ENCODE data around the gene ASCC2.

Gene ASCC2

DNA sequence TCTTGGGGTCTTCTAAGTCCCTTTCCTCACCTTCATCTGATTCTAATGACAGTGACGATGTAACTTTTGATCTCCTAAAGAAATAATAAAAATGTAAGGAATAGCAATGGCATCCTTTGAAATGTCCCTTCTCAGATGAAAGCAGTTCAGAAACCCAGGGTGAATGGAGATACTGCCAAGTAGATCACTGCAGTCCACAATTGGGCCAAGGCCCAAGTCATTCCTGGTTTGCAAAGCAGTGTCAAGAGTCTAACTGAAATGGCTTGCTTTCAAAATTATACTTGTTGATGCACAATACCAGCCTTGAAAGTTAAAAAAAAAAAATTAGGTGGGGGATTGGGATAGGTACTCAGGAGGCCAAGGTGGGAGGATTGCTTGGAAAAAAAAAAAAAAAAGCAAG is 20.4 kb downstream of the ASCC2 start:
- no peak for DNase-seq (ENCODE audit: low read depth in 2 of 2)

DNA sequence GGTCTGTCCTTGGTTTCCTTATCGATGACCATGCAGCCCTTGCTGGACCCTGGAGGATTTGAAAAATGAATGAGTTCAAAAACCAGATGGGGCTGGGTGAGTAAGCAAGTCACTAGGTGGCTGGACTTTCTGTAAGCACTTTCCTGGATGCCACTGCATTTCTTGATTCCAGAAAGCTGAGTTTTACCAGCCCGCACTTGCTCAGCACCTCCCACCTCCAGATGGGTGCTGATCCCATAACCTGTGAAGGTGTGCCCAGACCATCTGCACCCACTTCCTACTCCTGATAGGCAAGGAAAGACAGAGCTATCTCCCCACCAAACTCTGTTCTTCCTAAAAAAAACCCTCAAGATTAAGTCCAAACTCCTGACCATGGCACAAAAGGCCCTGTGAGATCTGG is 21.1 kb downstream of the ASCC2 start:
- no peak for DNase-seq (ENCODE audit: low read depth in 2 of 2)

DNA sequence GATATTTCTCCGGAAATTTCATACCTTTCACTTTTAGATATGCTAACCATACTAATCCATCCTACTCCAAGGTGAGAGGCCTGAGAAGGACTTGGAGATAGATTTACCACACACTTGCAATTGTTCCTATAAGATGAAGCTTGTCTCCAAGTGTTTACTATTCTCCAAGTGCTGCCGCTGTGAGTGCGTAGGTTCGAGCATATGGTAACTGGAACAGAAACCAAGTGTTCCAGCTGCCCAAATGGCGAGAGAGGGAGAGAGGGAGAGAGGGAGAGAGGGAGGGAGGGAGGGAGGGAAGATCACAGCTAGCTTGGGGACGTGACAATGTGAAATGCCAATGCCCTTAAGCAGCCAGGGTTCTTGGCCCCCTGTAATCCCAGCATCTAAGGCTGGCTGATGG is 21.5 kb downstream of the ASCC2 start:
- no peak for DNase-seq (ENCODE audit: low read depth in 2 of 2)

DNA sequence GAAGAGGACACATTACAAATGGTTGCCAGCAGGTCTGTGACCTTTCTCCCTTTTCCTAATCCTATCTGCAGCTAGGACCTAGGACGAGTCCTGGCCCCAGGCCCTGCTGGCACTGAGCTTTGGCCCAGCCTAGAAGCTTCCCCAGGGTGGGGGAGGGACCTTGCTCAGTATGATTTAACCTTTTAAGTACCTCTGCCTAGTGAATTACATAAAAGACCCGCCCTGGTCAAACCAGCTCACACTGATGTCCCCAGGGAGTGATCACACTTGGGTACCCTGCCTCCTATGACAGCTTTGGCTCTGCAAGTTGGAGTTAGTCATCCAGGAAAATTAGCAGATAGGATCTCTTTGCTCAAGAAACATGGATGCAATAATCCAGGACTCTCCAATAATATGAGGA is 21.9 kb downstream of the ASCC2 start:
- DNase-seq (ENCODE audit: low read depth in 2 of 2): no peak

DNA sequence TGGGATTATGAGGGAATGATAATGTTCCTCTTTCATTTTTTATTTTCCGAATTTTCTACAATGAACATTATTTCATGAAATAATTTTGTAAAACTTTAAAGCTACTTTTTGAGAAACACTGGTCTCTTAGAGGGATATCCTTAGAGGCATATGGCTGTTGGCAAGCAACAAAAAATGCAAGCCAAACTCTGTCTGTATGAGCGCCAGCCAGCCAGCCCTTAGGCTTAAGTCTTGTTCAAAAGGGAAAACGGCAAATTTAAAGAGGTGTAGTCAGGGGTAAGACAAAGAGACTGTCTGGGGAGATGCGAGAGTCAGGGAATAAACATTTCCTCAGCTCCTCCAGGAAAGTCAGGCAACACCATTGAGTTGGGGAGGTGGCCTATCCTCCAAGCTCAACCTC is 22.5 kb downstream of the ASCC2 start:
- DNase-seq (ENCODE audit: low read depth in 2 of 2): no peak

DNA sequence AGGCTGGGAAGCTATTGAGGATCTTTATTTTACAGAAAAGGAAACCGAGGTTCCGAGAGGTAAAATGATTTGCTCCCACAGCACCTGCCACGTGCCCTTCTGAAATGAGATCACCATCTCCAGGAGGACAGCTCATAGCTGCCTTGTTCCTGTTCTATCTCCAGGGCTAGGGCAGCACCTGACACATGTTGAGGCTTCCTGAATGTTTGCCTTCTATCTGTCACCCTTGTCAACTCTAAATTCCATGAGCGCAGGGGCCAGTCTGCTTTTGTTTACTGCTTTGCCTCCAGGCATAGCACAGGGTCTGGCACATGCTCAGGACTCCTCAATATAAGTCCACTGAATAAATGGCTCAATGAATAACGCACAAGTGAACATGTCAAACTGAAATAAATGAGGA is 24.1 kb downstream of the ASCC2 start:
- no peak for DNase-seq (ENCODE audit: low read depth in 2 of 2)

DNA sequence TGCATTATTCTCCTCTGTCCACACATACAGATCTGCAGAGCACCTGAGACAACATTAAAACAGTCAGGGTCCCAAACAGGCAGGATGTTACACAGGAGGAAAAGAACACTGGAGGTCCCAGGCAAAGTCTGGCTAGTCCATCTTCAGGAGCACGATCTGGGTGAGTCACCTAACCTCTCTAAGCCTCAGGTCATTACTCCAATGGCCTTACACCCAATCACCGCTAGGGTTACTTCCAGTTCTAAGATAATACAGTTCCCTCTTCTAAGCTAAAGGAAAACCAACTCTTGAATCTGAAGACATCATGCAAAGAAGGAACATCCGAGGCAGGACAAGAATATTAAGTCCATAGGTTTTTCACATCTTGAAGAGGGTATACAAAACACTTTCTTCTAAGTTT is 24.5 kb downstream of the ASCC2 start:
- no peak for DNase-seq (ENCODE audit: low read depth in 2 of 2)

DNA sequence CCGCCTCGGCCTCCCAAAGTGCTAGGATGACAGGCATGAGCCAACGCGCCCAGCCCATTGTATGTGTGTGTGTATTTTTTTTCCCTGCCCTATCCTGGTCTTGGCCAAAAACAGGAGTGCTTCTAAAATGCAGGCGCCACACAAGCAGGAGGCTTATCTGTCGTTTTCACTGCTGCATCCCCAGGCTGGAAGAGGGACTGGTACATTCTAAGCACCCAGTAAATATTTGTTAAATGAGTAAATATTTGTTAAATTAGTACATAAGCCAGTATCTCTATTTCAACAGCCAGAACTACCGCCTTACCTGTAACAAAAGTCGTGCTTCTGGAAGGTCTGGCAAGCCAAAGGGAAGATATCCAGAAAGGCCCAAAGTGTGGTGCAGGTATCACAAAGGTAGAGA is 24.9 kb downstream of the ASCC2 start:
- no peak for DNase-seq (ENCODE audit: low read depth in 2 of 2)

DNA sequence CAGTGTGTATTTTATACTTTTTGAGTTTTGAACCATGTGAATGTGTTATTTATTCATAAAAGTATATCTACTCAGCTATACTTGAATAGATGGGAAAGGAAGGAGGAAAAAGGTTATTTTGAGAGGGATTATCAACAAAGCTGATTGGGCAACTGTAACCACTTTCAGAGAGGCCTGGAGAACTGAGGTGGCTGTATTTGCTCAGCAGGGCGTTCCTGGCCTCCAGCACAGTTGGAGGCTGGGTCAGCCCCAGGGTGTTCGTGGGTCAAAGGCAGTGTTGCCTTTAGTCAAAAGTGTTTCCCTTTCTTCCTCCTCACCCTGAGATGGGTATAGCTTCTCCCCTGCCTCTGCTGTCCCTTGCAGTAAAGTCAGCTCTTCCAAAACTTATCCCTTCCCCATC is 26.7 kb downstream of the ASCC2 start:
- DNase-seq (ENCODE audit: low read depth in 2 of 2): no peak

DNA sequence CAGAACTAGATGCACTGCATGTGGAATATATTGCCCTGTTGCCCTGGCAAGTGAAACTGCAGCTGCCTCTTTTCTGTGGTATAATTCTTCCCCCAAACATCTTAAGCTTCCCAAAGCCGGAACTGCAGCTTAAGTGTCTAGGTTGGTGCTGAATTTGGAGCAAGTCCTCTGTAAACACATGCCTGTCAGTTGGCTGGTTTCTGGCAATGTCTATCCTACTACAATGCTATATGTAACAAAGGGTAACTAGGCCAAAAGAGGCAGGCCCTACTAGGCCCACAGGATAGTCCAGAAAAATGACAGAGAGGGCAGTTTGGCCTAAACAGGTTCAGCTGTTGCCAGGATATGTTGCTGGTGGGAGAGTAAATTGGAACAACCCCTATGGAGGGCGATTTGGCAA is 27.9 kb downstream of the ASCC2 start:
- DNase-seq (ENCODE audit: low read depth in 2 of 2): no peak

DNA sequence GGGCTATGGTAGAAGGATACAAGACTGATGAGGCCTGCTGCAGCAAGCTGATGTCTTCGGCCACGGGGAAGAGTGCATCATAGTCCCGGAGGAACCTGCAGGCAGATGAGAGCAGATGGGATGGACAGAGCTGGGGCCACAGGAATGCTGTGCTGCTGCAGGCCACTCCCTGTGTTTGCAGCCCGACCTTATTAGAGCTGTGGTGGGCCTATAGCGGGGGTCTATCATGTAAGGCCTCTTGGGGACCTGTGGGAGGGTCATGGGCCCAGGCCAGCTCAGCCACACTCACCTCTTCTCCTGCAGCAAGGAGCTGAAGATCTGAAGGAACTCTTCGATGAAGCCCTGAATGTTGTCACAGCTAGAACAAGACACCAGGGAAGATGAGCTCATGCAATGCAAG is 31.9 kb downstream of the ASCC2 start:
- DNase-seq (ENCODE audit: low read depth in 2 of 2): no peak

DNA sequence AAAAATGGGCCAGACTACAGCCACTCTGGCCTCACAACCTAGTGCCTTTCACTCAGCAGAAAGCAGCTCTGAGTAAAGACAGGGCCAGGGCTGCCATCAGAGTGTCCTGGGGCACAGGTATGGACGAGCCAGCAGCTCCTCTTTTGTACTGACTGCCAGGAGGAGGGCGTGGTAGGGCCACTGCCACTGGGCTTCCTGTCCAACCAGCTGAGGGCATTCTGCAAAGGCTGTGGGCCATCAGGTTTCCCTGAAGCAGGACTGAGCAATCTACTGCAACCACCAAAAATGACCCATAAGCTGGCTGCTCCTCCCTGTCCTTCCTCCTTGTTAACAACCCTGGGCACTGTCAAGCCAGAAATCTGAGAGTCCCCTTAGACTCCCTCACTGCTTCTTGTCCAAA is 33.1 kb downstream of the ASCC2 start:
- no peak for DNase-seq (ENCODE audit: low read depth in 2 of 2)

DNA sequence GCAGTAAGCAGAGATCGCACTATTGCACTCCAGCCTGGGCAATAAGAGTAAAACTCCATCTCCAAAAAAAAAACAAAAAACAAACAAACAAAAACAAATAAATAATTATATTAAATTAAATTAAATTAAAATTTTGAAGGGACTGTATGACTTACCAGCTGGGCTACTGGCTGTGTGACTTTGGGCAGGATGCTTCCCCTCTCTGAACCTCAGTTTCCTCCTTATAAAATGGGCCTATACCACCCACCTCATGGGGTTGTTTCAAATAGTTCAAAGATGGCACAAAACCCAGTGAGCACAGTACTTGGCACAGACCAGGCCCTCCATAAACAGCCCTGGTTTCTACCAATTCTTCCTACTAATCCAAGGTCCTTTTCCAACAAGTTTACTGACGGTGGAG is 34.9 kb downstream of the ASCC2 start:
- no peak for DNase-seq (ENCODE audit: low read depth in 2 of 2)

DNA sequence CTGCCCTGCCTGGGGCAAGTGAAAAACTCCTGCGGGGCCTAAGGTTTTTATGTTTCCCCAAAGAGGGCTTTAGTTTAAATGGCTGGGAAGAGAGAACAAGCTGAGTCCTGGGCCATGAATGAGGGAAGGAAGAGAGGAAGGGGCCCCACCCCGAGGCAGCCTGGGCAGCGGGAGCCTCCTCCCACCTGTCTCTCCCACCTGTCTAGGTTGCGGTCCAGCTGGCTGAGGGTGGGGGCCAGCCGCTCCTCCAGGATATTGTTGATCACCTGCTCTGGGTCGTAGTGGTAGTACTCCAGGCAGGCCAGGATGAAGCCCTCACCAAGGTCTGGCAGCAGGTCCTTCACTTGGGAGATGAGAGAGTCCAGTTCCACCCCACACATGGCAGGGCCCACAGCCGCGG is 36.3 kb downstream of the ASCC2 start:
- DNase-seq (ENCODE audit: low read depth in 2 of 2): no peak

DNA sequence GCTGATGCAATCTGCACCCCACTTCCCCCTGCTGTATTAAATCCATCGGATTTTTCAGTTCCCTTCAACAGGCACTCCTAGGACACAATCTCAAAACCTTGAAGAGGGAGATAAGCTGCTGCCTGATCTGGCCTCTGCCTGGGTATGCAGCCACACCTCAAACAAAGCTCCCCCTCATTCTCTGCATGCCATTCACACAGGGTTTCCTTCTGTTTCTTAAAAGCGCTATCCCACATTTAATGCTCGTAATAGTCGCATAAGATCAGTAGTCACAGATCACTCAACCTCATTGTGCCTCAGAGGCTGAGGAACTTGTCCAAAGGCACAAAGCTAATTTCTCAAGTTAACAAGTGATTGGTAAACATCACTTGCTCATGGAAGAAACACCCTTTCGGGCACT is 36.9 kb downstream of the ASCC2 start:
- no peak for DNase-seq (ENCODE audit: low read depth in 2 of 2)

DNA sequence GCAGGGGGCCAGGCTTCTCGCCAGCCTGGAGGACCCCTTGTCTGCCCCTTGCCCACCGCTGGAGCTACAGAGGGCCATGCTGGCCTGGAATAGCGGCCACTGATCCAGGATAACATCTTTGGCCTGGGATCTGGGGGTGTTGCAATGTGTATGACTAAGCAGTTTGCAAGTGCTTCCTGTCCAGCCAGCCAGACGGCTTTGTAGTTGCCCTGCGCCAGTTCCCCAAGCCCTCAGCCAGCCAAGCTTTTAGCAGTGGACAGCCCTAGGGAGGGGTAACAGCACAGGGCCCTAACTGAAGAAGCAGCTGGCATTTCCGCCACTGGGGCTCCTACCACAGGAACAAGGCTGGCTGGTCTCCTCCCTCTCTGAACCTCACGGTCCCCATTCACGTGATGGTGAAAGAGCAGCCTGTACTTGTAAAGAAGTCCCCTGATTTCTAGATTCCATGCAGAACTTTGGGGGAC is 38.8 kb downstream of the ASCC2 start:
- no peak for DNase-seq (ENCODE audit: low read depth in 2 of 2)

DNA sequence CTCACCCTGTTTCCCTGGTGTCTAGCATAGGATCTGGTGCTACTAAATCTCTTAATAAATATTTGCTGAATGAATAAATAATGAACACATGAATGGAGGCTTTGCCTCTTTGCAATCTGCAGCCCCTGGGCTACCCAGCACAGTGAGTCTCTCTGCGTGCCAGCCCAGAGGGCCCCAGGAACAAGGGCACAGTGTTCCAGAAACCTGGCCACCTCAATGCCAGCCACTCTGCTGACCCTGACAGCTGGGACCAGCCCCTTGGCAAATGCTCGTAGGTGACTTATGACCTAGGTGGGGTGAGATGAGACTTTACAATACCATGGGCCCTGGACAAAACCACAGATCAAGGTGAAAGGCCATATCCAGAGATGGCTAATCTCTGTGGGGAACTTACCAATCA is 39.3 kb downstream of the ASCC2 start:
- DNase-seq (ENCODE audit: low read depth in 2 of 2): no peak

DNA sequence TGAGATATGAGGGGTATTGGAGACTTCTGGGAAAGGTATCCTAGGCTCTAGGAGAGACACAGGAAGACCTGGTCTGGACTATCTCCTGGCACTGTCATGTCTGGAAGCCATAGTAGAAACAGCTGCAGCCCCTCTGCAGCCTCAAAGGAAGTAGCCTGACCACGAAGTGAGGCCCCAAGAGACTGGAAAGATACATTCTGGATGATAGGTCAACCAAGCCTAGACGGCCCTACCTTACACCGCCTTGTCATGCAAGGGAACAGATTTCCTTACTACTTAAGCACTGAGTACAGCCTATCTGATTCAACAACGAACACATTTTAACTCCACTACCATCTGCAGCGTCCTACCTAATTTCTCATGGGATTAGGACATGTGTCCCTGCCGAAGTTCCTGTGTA is 39.8 kb downstream of the ASCC2 start:
- DNase-seq (ENCODE audit: low read depth in 2 of 2): no peak

DNA sequence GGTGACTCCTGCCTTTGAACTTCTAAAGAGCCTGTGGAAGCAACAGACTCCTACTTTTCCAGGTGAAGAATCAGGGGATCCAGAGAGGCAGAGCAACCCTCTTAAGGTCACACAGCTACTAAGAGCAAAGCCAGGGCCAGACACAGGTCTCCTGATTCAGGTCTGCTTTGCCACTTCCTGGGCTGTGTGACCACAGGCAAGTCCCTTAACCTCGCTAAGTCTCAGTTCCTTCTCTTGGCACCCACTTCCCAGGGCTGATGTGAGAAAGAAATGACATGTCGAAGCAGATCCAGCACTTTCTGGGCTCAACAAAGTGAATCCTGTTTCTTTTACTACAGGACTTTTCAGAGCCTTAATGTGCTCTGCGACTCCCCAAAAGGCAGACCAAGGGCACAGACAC is 40.7 kb downstream of the ASCC2 start:
- DNase-seq (ENCODE audit: low read depth in 2 of 2): no peak

DNA sequence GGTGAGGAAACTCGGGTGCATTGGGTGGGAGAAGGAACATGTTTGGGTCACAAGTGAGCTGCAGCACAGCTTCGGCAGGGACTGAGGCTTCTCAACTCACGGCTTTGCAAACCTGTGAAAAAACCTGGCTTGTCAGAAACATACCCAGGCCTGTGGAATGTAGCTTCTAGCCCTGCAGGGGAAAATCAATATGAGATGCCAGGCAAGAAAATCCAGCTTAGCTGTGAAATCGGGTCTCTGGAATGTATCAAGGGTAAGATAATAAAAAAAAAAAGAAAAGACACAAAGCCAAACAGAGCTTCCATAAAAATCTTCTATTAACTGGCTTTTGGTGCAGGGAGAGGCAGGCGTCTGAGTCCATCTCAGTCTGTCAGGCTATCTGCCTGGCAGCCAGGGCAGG is 42.4 kb downstream of the ASCC2 start:
- DNase-seq (ENCODE audit: low read depth in 2 of 2): no peak

DNA sequence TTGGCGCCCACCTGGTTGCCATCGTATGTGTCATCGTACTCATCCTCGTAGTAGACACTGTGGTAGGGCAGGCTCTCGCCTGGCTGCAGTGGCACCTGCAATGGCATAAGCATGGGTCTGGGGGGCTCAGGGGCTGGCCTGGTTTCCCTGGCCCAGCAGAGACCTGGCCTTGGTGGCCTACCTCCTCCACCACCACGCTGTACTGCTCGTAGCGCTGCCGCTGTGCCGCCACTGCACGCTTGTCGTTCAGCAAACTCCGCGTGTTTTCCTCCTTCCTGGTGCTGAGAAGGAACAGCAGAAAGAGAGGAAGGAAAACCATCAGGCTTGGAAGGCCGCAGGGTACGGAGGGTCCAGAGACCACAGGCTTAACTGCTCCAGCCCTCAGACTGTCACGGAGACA is 44.7 kb downstream of the ASCC2 start:
- no peak for DNase-seq (ENCODE audit: low read depth in 2 of 2)

DNA sequence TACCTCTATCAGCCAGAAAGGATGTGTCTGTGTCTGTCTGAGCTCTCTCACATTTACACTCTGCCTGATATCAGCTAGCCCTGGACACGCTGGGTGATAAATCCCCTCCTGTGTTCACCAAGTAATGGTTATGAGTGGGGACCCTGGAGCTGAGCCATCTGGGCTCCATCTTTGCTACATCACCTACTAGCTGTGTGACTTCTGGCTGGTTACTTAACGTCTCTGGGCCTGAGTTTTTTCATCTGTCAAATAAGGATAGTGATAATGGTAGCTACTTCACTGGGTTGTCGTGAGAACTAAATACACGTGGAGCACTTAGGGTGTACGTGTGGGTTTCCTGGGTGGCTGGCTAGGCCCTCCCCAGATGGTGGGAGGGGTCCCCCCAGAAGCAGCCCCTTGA is 48.0 kb downstream of the ASCC2 start:
- DNase-seq (ENCODE audit: low read depth in 2 of 2): no peak

DNA sequence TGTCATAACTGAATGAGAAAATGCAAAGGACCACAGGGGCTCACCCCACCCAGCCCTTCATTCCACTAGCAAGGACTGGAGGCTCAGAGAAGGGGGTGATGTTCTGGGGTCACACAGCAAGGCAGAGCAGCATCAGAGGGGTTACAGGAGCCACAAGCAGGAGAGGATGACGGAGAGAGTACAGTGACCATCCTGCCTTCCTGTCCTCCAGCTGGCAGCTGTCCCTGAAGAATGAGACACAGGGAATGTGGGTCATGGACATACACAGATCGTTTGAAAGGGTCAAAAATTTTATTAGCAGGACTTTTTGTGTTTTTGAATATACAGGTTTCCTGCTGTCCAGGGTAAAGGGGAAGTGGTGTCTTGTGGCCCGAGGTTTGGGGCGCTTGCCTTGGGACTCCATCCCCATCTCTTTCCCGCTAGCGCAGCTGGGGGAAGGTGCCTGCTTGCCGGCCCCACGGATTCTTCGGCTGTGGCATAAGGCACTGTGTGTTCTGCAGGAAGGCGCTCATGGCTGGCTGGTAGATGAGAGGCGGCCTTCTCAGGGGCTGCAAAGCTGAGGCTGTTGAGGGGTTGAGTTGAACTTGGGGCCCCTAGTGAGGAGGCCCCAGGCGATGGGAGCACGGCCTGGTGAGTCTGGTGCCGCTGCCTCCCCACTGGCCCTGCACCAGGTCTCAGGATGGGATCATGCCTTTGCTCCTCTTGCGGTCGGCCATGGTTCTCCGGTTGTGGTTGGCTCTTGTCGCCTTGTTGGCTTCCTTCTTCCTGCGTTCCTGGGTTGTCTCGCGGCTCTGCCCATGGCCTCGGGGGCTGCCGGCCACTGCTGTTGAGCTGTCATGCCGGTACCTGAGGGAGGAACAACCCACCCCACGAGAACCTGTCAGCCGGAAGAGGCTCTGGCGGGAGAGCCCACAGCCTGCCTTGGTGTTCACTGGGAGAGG is 49.5 kb downstream of the ASCC2 start:
- no peak for DNase-seq (ENCODE audit: low read depth in 2 of 2)
